Fibroblast of lung (primary cell): ENCODE results near the gene RHBDD3.

Experiments
- CTCF ChIP-seq, 2 donors: IDR thresholded peaks in 1 of 2; conservative IDR thresholded peaks in 1 of 2; 1 replicate in 1 of 2; 2 replicates in 1 of 2; pipeline ENCODE4 v1.5.1; 2011 to 2012; ENCODE audit warnings: low read length in 2 of 2, control low read depth in 1 of 2, inconsistent platforms in 1 of 2, low read depth in 1 of 2, mild to moderate bottlenecking in 1 of 2
- EZH2 ChIP-seq: IDR thresholded peaks from 2 replicates; pipeline ENCODE4 v1.5.1; 2012; ENCODE audit warnings: low read length, control low read depth, mild to moderate bottlenecking; ENCODE audit errors: missing control alignments

- TF ChIP-seq CTCF (conservative IDR thresholded peaks at IDR 0.05 in 1 of 2, IDR thresholded peaks at IDR 0.05 in 1 of 2; ENCODE audit: low read depth in 1 of 2, low read length in 2 of 2) (no peak), EZH2 (no peak)
These were observed 10.1 kb upstream of the RHBDD3 start for GRCh38 chr22:29277927-29278326.
